K562 (cell line): ENCODE results near the gene LCE3A. TPM values are rescaled to one million over a fixed set of nuclear protein-coding genes. Genes with fewer than 3 reads are reported as not detected.

Experiments
- ATAC-seq: fragments of 200-7000 bp; cut with Tn5 transposase; 3 replicates; pipeline ENCODE4 v1.9.1; 2020; ENCODE audit warnings: moderate library complexity
- BruUV-seq: library from RNA; stranded (reverse); fragments of 400-500 nt; replicated peaks from 2 replicates; lab custom pipeline; 2021; lab: Mats Ljungman, UMichigan
- CTCF ChIA-PET: fragments of 300-600 bp; formaldehyde crosslinking; extraction: SDS; loops from one replicate; lab custom pipeline; 2021; ENCODE audit warnings: low intra/inter-chr PET ratio; lab: Yijun Ruan, JAX
- POLR2A ChIA-PET: fragments of 300-600, 350-650 bp; sonication (Branson Sonifier 250); formaldehyde crosslinking; extraction: SDS; loops from one replicate; lab custom pipeline; 2021; ENCODE audit warnings: antibody characterized with exemption, inconsistent platforms; lab: Yijun Ruan, JAX
- DNase-seq, 4 experiments: peaks; one replicate each; pipeline versions ENCODE4 v3.0.0 to v3.0.0-alpha.2; 2011 to 2018; ENCODE audit warnings: low spot score in 3 of 4, mixed read lengths in 3 of 4; ENCODE audit errors: extremely low read depth in 1 of 4
- FAIRE-seq: peaks from 2 replicates; lab custom pipeline; 2011; peaks lifted over from hg19 to GRCh38; lab: Jason Lieb, UNC
- H2AFZ ChIP-seq: 2 replicates; pipeline ENCODE4 v1.6.0; 2011; ENCODE audit warnings: low read depth, low read length, control low read depth, inconsistent platforms
- H3K27ac ChIP-seq: fragments of 200-600 bp; 3 replicates; pipeline ENCODE4 v1.8.0; 2011; ENCODE audit warnings: low read depth, mild to moderate bottlenecking, control low read depth, inconsistent platforms, low read length, moderate library complexity, mixed read lengths; ENCODE audit errors: extremely low read depth
- H3K27me3 ChIP-seq, 2 experiments: fragments of 300-600 bp in 1 of 2; 2 replicates in 1 of 2; 3 replicates in 1 of 2; pipeline versions ENCODE4 v1.6.0 to v1.8.0; 2011; ENCODE audit warnings: inconsistent platforms in 2 of 2, low read length in 2 of 2, mild to moderate bottlenecking in 1 of 2, mixed read lengths in 1 of 2, moderate library complexity in 1 of 2; ENCODE audit not compliant: control insufficient read depth in 2 of 2, insufficient read depth in 2 of 2
- H3K36me3 ChIP-seq: fragments of 300-600 bp; 3 replicates; pipeline ENCODE4 v1.8.0; 2011; ENCODE audit warnings: mild to moderate bottlenecking, low read length, inconsistent platforms; ENCODE audit not compliant: control insufficient read depth, insufficient read depth
- H3K4me1 ChIP-seq, 2 experiments: fragments of 200-600 bp in 1 of 2; replicated peaks in 1 of 2; 2 replicates in 1 of 2; 3 replicates in 1 of 2; pipeline versions ENCODE4 v1.5.1 to v1.8.0; 2011; ENCODE audit warnings: inconsistent platforms in 2 of 2, low read length in 2 of 2, mild to moderate bottlenecking in 1 of 2, mixed read lengths in 1 of 2, moderate library complexity in 1 of 2; ENCODE audit not compliant: control insufficient read depth in 2 of 2, insufficient read depth in 2 of 2
- H3K4me2 ChIP-seq: 2 replicates; pipeline ENCODE4 v1.6.1; 2011; ENCODE audit warnings: low read length, control low read depth, inconsistent platforms, mixed read lengths; ENCODE audit not compliant: insufficient read depth
- H3K4me3 ChIP-seq: fragments of 200-600 bp; sonication (generic), shearing (Covaris generic); 2 replicates; pipeline ENCODE4 v1.5.1; 2016; ENCODE audit warnings: control low read depth, inconsistent platforms
- H3K79me2 ChIP-seq: fragments of 200-600 bp; 3 replicates; pipeline ENCODE4 v1.8.0; 2011; ENCODE audit warnings: low read length, inconsistent platforms; ENCODE audit not compliant: control insufficient read depth, insufficient read depth
- H3K9ac ChIP-seq, 2 experiments: 2 replicates each; pipeline versions ENCODE4 v1.6.0 to v1.6.1; 2011; ENCODE audit warnings: low read depth in 2 of 2, low read length in 2 of 2, control low read depth in 1 of 2, inconsistent platforms in 1 of 2, mild to moderate bottlenecking in 1 of 2, mixed read lengths in 1 of 2; ENCODE audit not compliant: insufficient read depth in 1 of 2
- H3K9me1 ChIP-seq: one replicate; pipeline ENCODE4 v1.6.0; 2011; ENCODE audit warnings: inconsistent platforms, mild to moderate bottlenecking, low read length, moderate library complexity; ENCODE audit not compliant: control insufficient read depth, insufficient read depth
- H3K9me3 ChIP-seq: replicated peaks from 2 replicates; pipeline ENCODE4 v1.5.1; 2011; ENCODE audit warnings: low read depth, low read length, inconsistent platforms; ENCODE audit not compliant: control insufficient read depth, insufficient read depth
- H4K20me1 ChIP-seq: replicated peaks from 2 replicates; pipeline ENCODE4 v1.6.1; 2011; ENCODE audit warnings: low read length, inconsistent platforms, mixed read lengths; ENCODE audit not compliant: control insufficient read depth, insufficient read depth
- ARNT ChIP-seq, 2 experiments: fragments of 450-650 bp; IDR thresholded peaks; 2 replicates each; pipeline ENCODE4 v1.6.1; 2016; ENCODE audit warnings: mild to moderate bottlenecking in 1 of 2
- CHCHD3 ChIP-seq: fragments of 250-450 bp; sonication (Bioruptor Pico); IDR thresholded peaks from 2 replicates; pipeline ENCODE4 v2.1.2; 2022; ENCODE audit warnings: mild to moderate bottlenecking
- GTF2E2 ChIP-seq: fragments of 200-800 bp; sonication (Bioruptor generic); IDR thresholded peaks from 2 replicates; pipeline ENCODE4 v1.6.1; 2016; ENCODE audit warnings: missing genetic modification characterization, missing compliant biosample characterization
- MITF ChIP-seq: IDR thresholded peaks from 2 replicates; pipeline ENCODE4 v1.6.1; 2014; ENCODE audit warnings: antibody characterized with exemption
- PTTG1 ChIP-seq: fragments of 450-650 bp; IDR thresholded peaks from 2 replicates; pipeline ENCODE4 v1.6.1; 2016; ENCODE audit warnings: low read depth, mild to moderate bottlenecking, missing genetic modification characterization, missing compliant biosample characterization
- RB1 ChIP-seq: fragments of 450-650 bp; IDR thresholded peaks from 2 replicates; pipeline ENCODE4 v1.6.1; 2017; ENCODE audit warnings: low read depth, mild to moderate bottlenecking
- RBM34 ChIP-seq: fragments of 200-400 bp; formaldehyde crosslinking; IDR thresholded peaks from 2 replicates; pipeline ENCODE4 v1.6.1; 2018; ENCODE audit warnings: low read length, borderline replicate concordance; ENCODE audit not compliant: insufficient read depth
- THAP12 ChIP-seq: fragments of 250-450 bp; sonication (Bioruptor Pico); IDR thresholded peaks from 2 replicates; pipeline ENCODE4 v1.9.0; 2021; ENCODE audit warnings: mild to moderate bottlenecking, inconsistent platforms
- YY1 ChIP-seq, 3 experiments: IDR thresholded peaks; 2 replicates each; pipeline ENCODE4 v1.6.1; 2011; ENCODE audit warnings: low read length in 2 of 3, mild to moderate bottlenecking in 2 of 3, moderate library complexity in 2 of 3, borderline replicate concordance in 1 of 3, control low read depth in 1 of 3, low read depth in 1 of 3; ENCODE audit not compliant: insufficient read depth in 3 of 3, insufficient replicate concordance in 2 of 3, control insufficient read depth in 1 of 3, insufficient read length in 1 of 3; ENCODE audit errors: extremely low read depth in 1 of 3
- WGBS: fragments of 100-300 bp; shearing (Covaris generic); methylation state at CpG from one replicate; pipeline ENCODE4 v1.1.6; 2016; ENCODE audit warnings: low coverage, mixed read lengths; ENCODE audit not compliant: insufficient coverage; ENCODE audit errors: missing lambda C conversion rate; 5-methylcytosine and 5-hydroxymethylcytosine counted together
- in situ Hi-C: fragments of 300-500 bp; cut with MboI; formaldehyde crosslinking; loops from 4 replicates; pipeline ENCODE4 v1.15.0; 2018; ENCODE audit warnings: inconsistent platforms, mixed read lengths
- intact Hi-C: fragments of 100-400 bp; cut with micrococcal nuclease; formaldehyde crosslinking; loops from 2 replicates; pipeline ENCODE4 v1.14.2; 2022
- polyA plus RNA-seq, 8 experiments: library from polyadenylated mRNA; depleted of rRNA in 4 of 8; stranded (reverse) in 5 of 8; unstranded in 3 of 8; fragments of >200 nt; fragmentation: Nextera tagmentation in 2 of 8; fragmentation: Illumina TruSeq in 1 of 8; extraction: Ambion mirVana in 2 of 8; extraction: Trizol in 1 of 8; gene quantifications; 2 replicates each; pipeline versions ENCODE4 v1.2.1 to v1.2.3, GENCODE V29; 2011 to 2014; ENCODE audit warnings: inconsistent platforms in 1 of 8, missing spikeins in 1 of 8
- total RNA-seq, 7 experiments: library from RNA; depleted of rRNA in 6 of 7; stranded (reverse); fragments of >200 nt in 6 of 7; fragmentation: Illumina TruSeq in 2 of 7; extraction: Trizol in 2 of 7; gene quantifications; 2 replicates each; pipeline versions ENCODE4 v1.2.1 to v1.2.3, GENCODE V29; 2011 to 2021; ENCODE audit warnings: low replicate concordance in 1 of 7

Gene LCE3A
- total and polyA plus RNA-seq, 9 of the 15 experiments (the other 6 are each of a cell fraction or from before 2014, with no cell fraction given): not detected

GRCh38 chr1:152643945-152644344, 21.0 kb upstream of the LCE3A start:
- H3K4me1 ChIP-seq: no peaks in the 10 kb centered on the region
- no peaks in the 10 kb centered on the region for H3K9me1 ChIP-seq
- ATAC-seq (no peak), FAIRE-seq (no peak), DNase-seq (no peak)
- in situ Hi-C loops (no loop called here), intact Hi-C loops (no loop called here)
- H3K27ac ChIP-seq: no peak overlapping the region
- ChIA-PET CTCF (no interaction called here), POLR2A (interaction anchor here (0.6 kb wide), 1 partner anchor 59 kb away, joined by 3 read pairs; no protein-coding TSS in a partner anchor)
- no peaks in the 10 kb centered on the region for H3K36me3 ChIP-seq
- no peak overlapping the region for H3K4me2 ChIP-seq
- no peak overlapping the region for H2AFZ ChIP-seq
- H3K27me3 ChIP-seq: no peaks in the 10 kb centered on the region
- TF ChIP-seq THAP12 (CRISPR knock-in tag) (no peak), PTTG1 (tag) (no peak), ARNT (IDR thresholded peaks at IDR 0.05) (no peak)
- 0% methylated on average over 3 of the region's 3 CpGs for WGBS
- BruUV-seq: no TSS peak
- no peaks in the 10 kb centered on the region for H3K79me2 ChIP-seq
- no peaks in the 10 kb centered on the region for H4K20me1 ChIP-seq
- no peak overlapping the region for H3K4me3 ChIP-seq
- no peak overlapping the region for H3K9ac ChIP-seq
- no peaks in the 10 kb centered on the region for H3K9me3 ChIP-seq

- WGBS: 0% methylated on average over 1 of the region's 1 CpG
- no peak overlapping the region for H3K27ac ChIP-seq
- FAIRE-seq: no peak
- no peaks in the 10 kb centered on the region for H3K9me3 ChIP-seq
- no peak for ATAC-seq
- in situ Hi-C loops: no loop called here
- H2AFZ ChIP-seq: no peak overlapping the region
- no peaks in the 10 kb centered on the region for H3K79me2 ChIP-seq
- DNase-seq: no peak
- H3K4me1 ChIP-seq: no peaks in the 10 kb centered on the region
- no peak overlapping the region for H3K4me2 ChIP-seq
- POLR2A ChIA-PET: no interaction called here
- no peaks in the 10 kb centered on the region for H3K27me3 ChIP-seq
- H3K9ac ChIP-seq: no peak overlapping the region
- H3K4me3 ChIP-seq: no peak overlapping the region
- no peaks in the 10 kb centered on the region for H3K36me3 ChIP-seq
- no peaks in the 10 kb centered on the region for H3K9me1 ChIP-seq
- BruUV-seq: no TSS peak
- CTCF ChIA-PET: no interaction called here
- no peaks in the 10 kb centered on the region for H4K20me1 ChIP-seq
- intact Hi-C loops: no loop called here
- TF ChIP-seq CHCHD3 (CRISPR knock-in tag): no peak
- TF ChIP-seq GTF2E2 (tag): no peak
- TF ChIP-seq MITF: no peak
- no peak for TF ChIP-seq RB1
- TF ChIP-seq YY1 (IDR thresholded peaks at IDR 0.05; ENCODE audit: borderline replicate concordance in 1 of 3, control insufficient read depth in 1 of 3, extremely low read depth in 1 of 3, insufficient read depth in 3 of 3, insufficient read length in 1 of 3, insufficient replicate concordance in 2 of 3, low read depth in 1 of 3, low read length in 2 of 3): no peak
- TF ChIP-seq RBM34: no peak
These were observed 17.4 kb upstream of the LCE3A start for GRCh38 chr1:152640351-152640750.
